ENCODE data around the gene SORCS1. TPM values are rescaled to one million over a fixed set of nuclear protein-coding genes. Genes with fewer than 3 reads are reported as not detected.

The SORCS1 gene
- total RNA-seq, 1 donor from 2014 or later = 0.23 TPM

GRCh38 chr10:106788982-106789381 lies 375.5 kb downstream of the SORCS1 start:
- DNase-seq = no peak
- no peaks in the 10 kb centered on the region for H3K36me3 ChIP-seq
- H3K27me3 ChIP-seq = no peaks in the 10 kb centered on the region
- no peak for TF ChIP-seq CTCF (IDR thresholded peaks at IDR 0.05)
- intact Hi-C loops (cut with DNase I) = no loop called here
- H3K4me1 ChIP-seq = no peaks in the 10 kb centered on the region
- no peak overlapping the region for H3K4me3 ChIP-seq
- no peak overlapping the region for H3K27ac ChIP-seq
- no peak for ATAC-seq
- H3K9me3 ChIP-seq = no peaks in the 10 kb centered on the region

- ATAC-seq (no peak), DNase-seq (no peak)
- TF ChIP-seq CTCF (IDR thresholded peaks at IDR 0.05) = no peak
- no peaks in the 10 kb centered on the region for H3K36me3 ChIP-seq
- H3K9me3 ChIP-seq = no peaks in the 10 kb centered on the region
- H3K27ac ChIP-seq = no peak overlapping the region
- H3K4me3 ChIP-seq = no peak overlapping the region
- no peaks in the 10 kb centered on the region for H3K4me1 ChIP-seq
- intact Hi-C loops (cut with DNase I) = no loop called here
- H3K27me3 ChIP-seq = no peaks in the 10 kb centered on the region
Observed at GRCh38 chr10:106785528-106785927, 379.0 kb downstream of the SORCS1 start.

GRCh38 chr10:106780632-106781031 lies 383.9 kb downstream of the SORCS1 start:
- H3K4me3 ChIP-seq = no peak overlapping the region
- ATAC-seq = no peak
- H3K36me3 ChIP-seq = no peaks in the 10 kb centered on the region
- no peak for TF ChIP-seq CTCF (IDR thresholded peaks at IDR 0.05)
- H3K27me3 ChIP-seq = no peaks in the 10 kb centered on the region
- no peak overlapping the region for H3K27ac ChIP-seq
- DNase-seq = no peak
- intact Hi-C loops (cut with DNase I) = no loop called here
- no peaks in the 10 kb centered on the region for H3K4me1 ChIP-seq
- H3K9me3 ChIP-seq = no peaks in the 10 kb centered on the region

- DNase-seq (no peak), ATAC-seq (no peak)
- H3K36me3 ChIP-seq = no peaks in the 10 kb centered on the region
- H3K27ac ChIP-seq = no peak overlapping the region
- no peaks in the 10 kb centered on the region for H3K27me3 ChIP-seq
- H3K4me1 ChIP-seq = no peaks in the 10 kb centered on the region
- TF ChIP-seq CTCF (IDR thresholded peaks at IDR 0.05) = no peak
- intact Hi-C loops (cut with DNase I) = no loop called here
- H3K4me3 ChIP-seq = no peak overlapping the region
- no peaks in the 10 kb centered on the region for H3K9me3 ChIP-seq
Observed at GRCh38 chr10:106777841-106778240, 386.7 kb downstream of the SORCS1 start.

GRCh38 chr10:106775127-106775526 lies 389.4 kb downstream of the SORCS1 start:
- DNase-seq (no peak), ATAC-seq (no peak)
- H3K4me3 ChIP-seq = no peak overlapping the region
- H3K36me3 ChIP-seq = no peaks in the 10 kb centered on the region
- intact Hi-C loops (cut with DNase I) = no loop called here
- no peaks in the 10 kb centered on the region for H3K9me3 ChIP-seq
- H3K4me1 ChIP-seq = no peaks in the 10 kb centered on the region
- H3K27ac ChIP-seq = no peak overlapping the region
- TF ChIP-seq CTCF (IDR thresholded peaks at IDR 0.05) = no peak
- H3K27me3 ChIP-seq = no peaks in the 10 kb centered on the region

GRCh38 chr10:106772957-106773356 lies 391.5 kb downstream of the SORCS1 start:
- TF ChIP-seq CTCF (IDR thresholded peaks at IDR 0.05) = no peak
- no peaks in the 10 kb centered on the region for H3K4me1 ChIP-seq
- no peaks in the 10 kb centered on the region for H3K27me3 ChIP-seq
- DNase-seq (no peak), ATAC-seq (no peak)
- H3K4me3 ChIP-seq = no peak overlapping the region
- no peak overlapping the region for H3K27ac ChIP-seq
- intact Hi-C loops (cut with DNase I) = no loop called here
- H3K9me3 ChIP-seq = no peaks in the 10 kb centered on the region
- H3K36me3 ChIP-seq = no peaks in the 10 kb centered on the region
